ENCODE results near the gene ZCCHC3. TPM values are rescaled to one million over a fixed set of nuclear protein-coding genes. Genes with fewer than 3 reads are reported as not detected.

Gene ZCCHC3
- total RNA-seq, 1 donor = 16.8 TPM

- Histone ChIP-seq H3K4me1 (ENCODE audit: insufficient read depth, low read length) (peaks cover 7% of the 10 kb centered on the region), H3K27me3 (ENCODE audit: insufficient read depth, low read length) (no peaks in the 10 kb centered on the region), H3K4me3 (ENCODE audit: low read length) (no peak overlapping the region), H3K9me3 (ENCODE audit: low read depth, low read length) (no peaks in the 10 kb centered on the region)
Observed at GRCh38 chr20:316316-317068, 19.1 kb downstream of the ZCCHC3 start.

- H3K4me3 ChIP-seq (ENCODE audit: low read length) = peak overlapping the region; percentile 59
- no peaks in the 10 kb centered on the region for H3K27me3 ChIP-seq (ENCODE audit: insufficient read depth, low read length)
- H3K9me3 ChIP-seq (ENCODE audit: low read depth, low read length) = no peaks in the 10 kb centered on the region
- H3K4me1 ChIP-seq (ENCODE audit: insufficient read depth, low read length) = peaks cover 30% of the 10 kb centered on the region
Observed at GRCh38 chr20:324177-325044, 27.0 kb downstream of the ZCCHC3 start.

GRCh38 chr20:325045-325888, 27.9 kb downstream of the ZCCHC3 start, which contains the start of gene SOX12:
SOX12 (plus strand) TSS chr20:325552; CDS start chr20:325925, 373 bp downstream.
- H3K4me1 ChIP-seq (ENCODE audit: insufficient read depth, low read length) = peaks cover 36% of the 10 kb centered on the region
- no peaks in the 10 kb centered on the region for H3K27me3 ChIP-seq (ENCODE audit: insufficient read depth, low read length)
- H3K4me3 ChIP-seq (ENCODE audit: low read length) = peak within 1 kb of the TSS; percentile 59
- no peaks in the 10 kb centered on the region for H3K9me3 ChIP-seq (ENCODE audit: low read depth, low read length)

GRCh38 chr20:325889-326644, 28.7 kb downstream of the ZCCHC3 start:
- H3K4me3 ChIP-seq (ENCODE audit: low read length) = peak overlapping the region; percentile 59
- H3K27me3 ChIP-seq (ENCODE audit: insufficient read depth, low read length) = no peaks in the 10 kb centered on the region

GRCh38 chr20:326645-327185, 29.3 kb downstream of the ZCCHC3 start:
- Histone ChIP-seq H3K27me3 (ENCODE audit: insufficient read depth, low read length) (no peaks in the 10 kb centered on the region), H3K4me1 (ENCODE audit: insufficient read depth, low read length) (peaks cover 38% of the 10 kb centered on the region), H3K9me3 (ENCODE audit: low read depth, low read length) (no peaks in the 10 kb centered on the region), H3K4me3 (ENCODE audit: low read length) (peak overlapping the region; percentile 59)

More at GRCh38 chr20:325889-326644, 28.7 kb downstream of the ZCCHC3 start:
- H3K9me3 ChIP-seq (ENCODE audit: low read depth, low read length) = no peaks in the 10 kb centered on the region
- peaks cover 38% of the 10 kb centered on the region for H3K4me1 ChIP-seq (ENCODE audit: insufficient read depth, low read length)

- peak overlapping the region; percentile 15 for H3K4me3 ChIP-seq (ENCODE audit: low read length)
Observed at GRCh38 chr20:327186-328026, 30.0 kb downstream of the ZCCHC3 start.

GRCh38 chr20:328027-328974, 30.9 kb downstream of the ZCCHC3 start:
- peaks cover 38% of the 10 kb centered on the region for H3K4me1 ChIP-seq (ENCODE audit: insufficient read depth, low read length)
- no peak overlapping the region for H3K4me3 ChIP-seq (ENCODE audit: low read length)
- H3K27me3 ChIP-seq (ENCODE audit: insufficient read depth, low read length) = no peaks in the 10 kb centered on the region
- H3K9me3 ChIP-seq (ENCODE audit: low read depth, low read length) = no peaks in the 10 kb centered on the region

More at GRCh38 chr20:327186-328026, 30.0 kb downstream of the ZCCHC3 start:
- H3K9me3 ChIP-seq (ENCODE audit: low read depth, low read length) = no peaks in the 10 kb centered on the region
- H3K4me1 ChIP-seq (ENCODE audit: insufficient read depth, low read length) = peaks cover 38% of the 10 kb centered on the region
- H3K27me3 ChIP-seq (ENCODE audit: insufficient read depth, low read length) = no peaks in the 10 kb centered on the region

- Histone ChIP-seq H3K27me3 (ENCODE audit: insufficient read depth, low read length) (no peaks in the 10 kb centered on the region), H3K4me3 (ENCODE audit: low read length) (no peak overlapping the region), H3K4me1 (ENCODE audit: insufficient read depth, low read length) (peaks cover 32% of the 10 kb centered on the region), H3K9me3 (ENCODE audit: low read depth, low read length) (no peaks in the 10 kb centered on the region)
Observed at GRCh38 chr20:328975-329695, 31.8 kb downstream of the ZCCHC3 start.

GRCh38 chr20:329851-330232, 32.5 kb downstream of the ZCCHC3 start:
- Histone ChIP-seq H3K4me3 (ENCODE audit: low read length) (no peak overlapping the region), H3K9me3 (ENCODE audit: low read depth, low read length) (no peaks in the 10 kb centered on the region), H3K27me3 (ENCODE audit: insufficient read depth, low read length) (no peaks in the 10 kb centered on the region), H3K4me1 (ENCODE audit: insufficient read depth, low read length) (peaks cover 25% of the 10 kb centered on the region)

GRCh38 chr20:330233-331149, 33.1 kb downstream of the ZCCHC3 start:
- Histone ChIP-seq H3K27me3 (ENCODE audit: insufficient read depth, low read length) (no peaks in the 10 kb centered on the region), H3K4me3 (ENCODE audit: low read length) (no peak overlapping the region), H3K9me3 (ENCODE audit: low read depth, low read length) (no peaks in the 10 kb centered on the region), H3K4me1 (ENCODE audit: insufficient read depth, low read length) (peaks cover 23% of the 10 kb centered on the region)

GRCh38 chr20:334578-334977, 37.2 kb downstream of the ZCCHC3 start:
- Histone ChIP-seq H3K9me3 (ENCODE audit: low read depth, low read length) (no peaks in the 10 kb centered on the region), H3K4me3 (ENCODE audit: low read length) (no peak overlapping the region), H3K4me1 (ENCODE audit: insufficient read depth, low read length) (peaks cover 12% of the 10 kb centered on the region), H3K27me3 (ENCODE audit: insufficient read depth, low read length) (no peaks in the 10 kb centered on the region)
